ENCODE results near the gene TCAF1. TPM values are rescaled to one million over a fixed set of nuclear protein-coding genes. Genes with fewer than 3 reads are reported as not detected.

The TCAF1 gene
- total RNA-seq, 1 experiment from 2014 or later: 58.4 TPM

DNA sequence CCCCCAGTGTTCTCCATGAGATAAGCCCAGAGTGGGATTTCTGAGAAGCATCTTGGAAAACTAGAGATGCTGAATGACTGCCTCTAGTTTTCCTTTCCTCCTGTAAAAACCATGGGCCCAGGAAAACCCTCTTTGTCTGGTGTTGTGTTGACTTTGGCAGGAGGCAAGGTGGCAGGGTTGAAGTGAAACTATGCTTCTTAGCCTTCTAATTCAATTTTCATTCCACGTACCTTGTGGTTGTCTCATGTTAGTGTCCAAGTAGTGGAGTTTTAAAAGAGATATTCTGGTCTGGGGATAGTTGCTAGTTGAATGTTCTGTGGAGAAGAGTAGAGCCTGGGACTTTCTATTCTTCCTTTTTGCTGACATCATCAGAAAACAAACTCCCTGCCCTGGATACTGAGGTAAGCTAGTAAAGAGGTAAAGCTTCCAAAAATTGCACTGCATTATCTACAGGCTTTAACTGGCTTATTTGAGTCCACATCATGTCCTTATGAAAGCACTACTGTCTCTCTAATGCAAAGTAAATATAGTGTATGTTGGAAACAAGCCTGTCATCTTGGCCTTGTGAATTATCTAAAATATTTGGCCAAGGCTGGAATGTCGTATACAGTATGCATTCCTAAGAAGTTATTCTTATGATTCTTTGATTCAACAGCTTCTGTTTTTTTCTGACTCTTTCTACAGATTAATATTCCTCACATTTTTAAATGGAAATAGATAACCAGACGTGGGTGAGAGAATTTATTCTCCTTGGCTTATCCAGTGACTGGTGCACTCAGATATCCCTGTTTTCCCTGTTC, 32.8 kb upstream of the TCAF1 start, which contains the start of gene OR2F2:
Gene OR2F2, plus strand, starts transcription at position 708 of the 800 bp plus-strand sequence. Its CDS starts 0 bp downstream, at position 708.
- Histone ChIP-seq H4K20me1 (ENCODE audit: insufficient read depth) (no peaks in the 10 kb centered on the region), H3K79me2 (ENCODE audit: insufficient read depth, low read length) (no peaks in the 10 kb centered on the region), H3K4me1 (ENCODE audit: control insufficient read depth in 1 of 2, insufficient read depth in 2 of 2, low read length in 2 of 2) (no peaks in the 10 kb centered on the region), H3K9me2 (ENCODE audit: insufficient read depth) (peaks cover 2% of the 10 kb centered on the region; the same call in 1 of the 2 replicates), H3K27ac (ENCODE audit: low read depth, low read length) (no peak within 1 kb of the TSS), H3K9me3 (ENCODE audit: control insufficient read depth in 1 of 2, insufficient read depth in 1 of 2, low read depth in 1 of 2, low read length in 2 of 2) (no peaks in the 10 kb centered on the region), H3K36me3 (ENCODE audit: control insufficient read depth in 1 of 2, insufficient read depth in 2 of 2, low read length in 2 of 2) (no peaks in the 10 kb centered on the region), H3K4me3 (replicated peaks in 1 of 2; ENCODE audit: low read depth in 1 of 2, low read length in 2 of 2) (no peak within 1 kb of the TSS), H3K9ac (ENCODE audit: low read length) (no peak within 1 kb of the TSS), H3K27me3 (ENCODE audit: insufficient read depth, low read length) (no peaks in the 10 kb centered on the region), H2AFZ (ENCODE audit: low read depth, low read length, poor library complexity, severe bottlenecking) (no peak within 1 kb of the TSS), H3K4me2 (ENCODE audit: low read length) (no peak within 1 kb of the TSS)
- ATAC-seq: no peak
- ChIA-PET RAD21 (ENCODE audit: low non-redundant PET in 1 of 2, low total read pairs in 2 of 2, uncharacterized antibody in 2 of 2, unreplicated experiment in 2 of 2) (no interaction called here), CTCF (no interaction called here), POLR2A (no interaction called here)
- no peak for DNase-seq (ENCODE audit: low read depth, low spot score)
- TF ChIP-seq, protein P1, sequence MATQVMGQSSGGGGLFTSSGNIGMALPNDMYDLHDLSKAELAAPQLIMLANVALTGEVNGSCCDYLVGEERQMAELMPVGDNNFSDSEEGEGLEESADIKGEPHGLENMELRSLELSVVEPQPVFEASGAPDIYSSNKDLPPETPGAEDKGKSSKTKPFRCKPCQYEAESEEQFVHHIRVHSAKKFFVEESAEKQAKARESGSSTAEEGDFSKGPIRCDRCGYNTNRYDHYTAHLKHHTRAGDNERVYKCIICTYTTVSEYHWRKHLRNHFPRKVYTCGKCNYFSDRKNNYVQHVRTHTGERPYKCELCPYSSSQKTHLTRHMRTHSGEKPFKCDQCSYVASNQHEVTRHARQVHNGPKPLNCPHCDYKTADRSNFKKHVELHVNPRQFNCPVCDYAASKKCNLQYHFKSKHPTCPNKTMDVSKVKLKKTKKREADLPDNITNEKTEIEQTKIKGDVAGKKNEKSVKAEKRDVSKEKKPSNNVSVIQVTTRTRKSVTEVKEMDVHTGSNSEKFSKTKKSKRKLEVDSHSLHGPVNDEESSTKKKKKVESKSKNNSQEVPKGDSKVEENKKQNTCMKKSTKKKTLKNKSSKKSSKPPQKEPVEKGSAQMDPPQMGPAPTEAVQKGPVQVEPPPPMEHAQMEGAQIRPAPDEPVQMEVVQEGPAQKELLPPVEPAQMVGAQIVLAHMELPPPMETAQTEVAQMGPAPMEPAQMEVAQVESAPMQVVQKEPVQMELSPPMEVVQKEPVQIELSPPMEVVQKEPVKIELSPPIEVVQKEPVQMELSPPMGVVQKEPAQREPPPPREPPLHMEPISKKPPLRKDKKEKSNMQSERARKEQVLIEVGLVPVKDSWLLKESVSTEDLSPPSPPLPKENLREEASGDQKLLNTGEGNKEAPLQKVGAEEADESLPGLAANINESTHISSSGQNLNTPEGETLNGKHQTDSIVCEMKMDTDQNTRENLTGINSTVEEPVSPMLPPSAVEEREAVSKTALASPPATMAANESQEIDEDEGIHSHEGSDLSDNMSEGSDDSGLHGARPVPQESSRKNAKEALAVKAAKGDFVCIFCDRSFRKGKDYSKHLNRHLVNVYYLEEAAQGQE (IDR thresholded peaks at IDR 0.05; ENCODE audit: low read depth): no peak
- TF ChIP-seq, protein P2, sequence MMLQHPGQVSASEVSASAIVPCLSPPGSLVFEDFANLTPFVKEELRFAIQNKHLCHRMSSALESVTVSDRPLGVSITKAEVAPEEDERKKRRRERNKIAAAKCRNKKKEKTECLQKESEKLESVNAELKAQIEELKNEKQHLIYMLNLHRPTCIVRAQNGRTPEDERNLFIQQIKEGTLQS (IDR thresholded peaks at IDR 0.05): no peak
- no peak for TF ChIP-seq EZH2 (IDR thresholded peaks at IDR 0.05)
- no peak for TF ChIP-seq TCF7L2 (IDR thresholded peaks at IDR 0.05; ENCODE audit: borderline replicate concordance, extremely low read depth, insufficient read depth, insufficient read length)
- no peak for TF ChIP-seq ZFX (IDR thresholded peaks at IDR 0.05)
- no peak for TF ChIP-seq POLR2AphosphoS5 (IDR thresholded peaks at IDR 0.05; ENCODE audit: low read depth, low read length)
- no peak for TF ChIP-seq YY1 (IDR thresholded peaks at IDR 0.05; ENCODE audit: extremely low read depth, insufficient replicate concordance, low read depth, low read length)
- no peak for TF ChIP-seq CBX3 (IDR thresholded peaks at IDR 0.05; ENCODE audit: low read depth)
- BruUV-seq (replicated peaks): no TSS peak
- intact Hi-C loops (cut with micrococcal nuclease): no loop called here
